GM18951 (cell line): ENCODE results near the gene DBX1.

Experiments
- POLR2A ChIP-seq: IDR thresholded peaks from 4 replicates; pipeline ENCODE4 v1.6.1; 2011; ENCODE audit warnings: mild to moderate bottlenecking; ENCODE audit not compliant: insufficient read length, insufficient read depth; ENCODE audit errors: extremely low read depth
- in situ Hi-C: fragments of 300-500 bp; cut with MboI; formaldehyde crosslinking; loops from one replicate; pipeline ENCODE4 v1.12.0; 2022; ENCODE audit warnings: low sequenced_read_pairs, mixed read lengths, inconsistent platforms; ENCODE audit not compliant: unreplicated experiment

The DBX1 gene

DNA sequence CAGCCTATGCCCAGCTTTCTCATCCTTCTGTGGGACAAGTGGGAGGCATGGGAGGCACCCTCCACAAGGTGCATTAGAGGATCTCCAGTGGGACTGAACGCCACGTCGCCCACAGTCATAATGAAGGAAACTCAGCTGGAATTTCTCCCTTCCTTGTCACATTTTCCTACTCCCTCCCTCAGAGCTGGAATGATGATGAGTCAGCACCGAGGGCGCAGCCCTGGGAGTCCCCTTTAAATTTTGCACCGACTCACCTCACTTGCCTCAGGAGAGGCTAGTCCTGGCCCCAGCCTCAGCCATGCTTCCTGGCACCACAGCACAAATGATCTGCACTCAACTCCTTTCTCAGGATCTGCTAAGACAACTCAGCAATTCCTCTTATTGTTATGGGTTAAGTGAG, 34.3 kb downstream of the DBX1 start:
- TF ChIP-seq POLR2A: no peak
- in situ Hi-C loops: loop anchor here (5.0 to 25.0 kb wide), 2 partner anchors 211 to 486 kb away; no protein-coding TSS in a partner anchor

- in situ Hi-C loops: loop anchor here (25.0 kb wide), 1 partner anchor 160 kb away; no protein-coding TSS in a partner anchor
- TF ChIP-seq POLR2A: no peak
These were observed 38.1 kb downstream of the DBX1 start for GRCh38 chr11:20122131-20122530.

GRCh38 chr11:20120134-20120925, 39.9 kb downstream of the DBX1 start:
- in situ Hi-C loops: loop anchor here (25.0 kb wide), 1 partner anchor 158 kb away; no protein-coding TSS in a partner anchor
- no peak for TF ChIP-seq POLR2A

- no peak for TF ChIP-seq POLR2A
- in situ Hi-C loops: loop anchor here (25.0 kb wide), 1 partner anchor 157 kb away; no protein-coding TSS in a partner anchor
These were observed 41.0 kb downstream of the DBX1 start for GRCh38 chr11:20119315-20119714.

- TF ChIP-seq POLR2A: no peak
- in situ Hi-C loops: loop anchor here (25.0 kb wide), 1 partner anchor 156 kb away; no protein-coding TSS in a partner anchor
These were observed 42.1 kb downstream of the DBX1 start for GRCh38 chr11:20118209-20118608.

- in situ Hi-C loops: loop anchor here (25.0 kb wide), 1 partner anchor 155 kb away; no protein-coding TSS in a partner anchor
- no peak for TF ChIP-seq POLR2A
These were observed 43.0 kb downstream of the DBX1 start for GRCh38 chr11:20117291-20117690.

- in situ Hi-C loops: loop anchor here (25.0 kb wide), 1 partner anchor 155 kb away; no protein-coding TSS in a partner anchor
These were observed 43.5 kb downstream of the DBX1 start for GRCh38 chr11:20116825-20117224.

DNA sequence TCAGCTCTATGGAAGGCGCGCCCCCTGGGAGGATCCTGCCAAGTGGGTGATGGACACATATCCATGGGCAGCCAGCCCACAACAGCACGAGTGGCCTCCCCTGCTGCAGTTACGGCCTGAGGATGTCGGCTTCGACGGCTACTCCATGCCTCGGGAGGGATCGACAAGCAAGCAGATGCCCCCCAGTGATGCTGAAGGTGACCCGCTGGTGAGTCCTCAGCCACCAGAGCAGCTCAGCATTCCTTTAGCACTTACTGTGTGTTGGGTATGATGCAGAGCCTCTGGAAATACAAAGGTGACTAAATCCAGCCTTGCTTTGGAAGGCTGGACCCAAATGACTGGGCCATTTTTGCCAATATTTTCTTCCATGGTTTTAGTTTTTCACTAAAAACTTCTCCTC, 45.7 kb downstream of the DBX1 start:
- in situ Hi-C loops: loop anchor here (25.0 kb wide), 1 partner anchor 152 kb away; no protein-coding TSS in a partner anchor
- no peak for TF ChIP-seq POLR2A

More at GRCh38 chr11:20116825-20117224, 43.5 kb downstream of the DBX1 start:
- TF ChIP-seq POLR2A: no peak

- TF ChIP-seq POLR2A: no peak
- in situ Hi-C loops: loop anchor here (25.0 kb wide), 1 partner anchor 151 kb away; no protein-coding TSS in a partner anchor
These were observed 47.2 kb downstream of the DBX1 start for GRCh38 chr11:20113149-20113438.

- in situ Hi-C loops: loop anchor here (25.0 kb wide), 1 partner anchor 150 kb away; no protein-coding TSS in a partner anchor
- no peak for TF ChIP-seq POLR2A
These were observed 47.8 kb downstream of the DBX1 start for GRCh38 chr11:20112291-20113148.

- no peak for TF ChIP-seq POLR2A
- in situ Hi-C loops: loop anchor here (25.0 kb wide), 1 partner anchor 150 kb away; no protein-coding TSS in a partner anchor
These were observed 48.4 kb downstream of the DBX1 start for GRCh38 chr11:20111871-20112270.

DNA sequence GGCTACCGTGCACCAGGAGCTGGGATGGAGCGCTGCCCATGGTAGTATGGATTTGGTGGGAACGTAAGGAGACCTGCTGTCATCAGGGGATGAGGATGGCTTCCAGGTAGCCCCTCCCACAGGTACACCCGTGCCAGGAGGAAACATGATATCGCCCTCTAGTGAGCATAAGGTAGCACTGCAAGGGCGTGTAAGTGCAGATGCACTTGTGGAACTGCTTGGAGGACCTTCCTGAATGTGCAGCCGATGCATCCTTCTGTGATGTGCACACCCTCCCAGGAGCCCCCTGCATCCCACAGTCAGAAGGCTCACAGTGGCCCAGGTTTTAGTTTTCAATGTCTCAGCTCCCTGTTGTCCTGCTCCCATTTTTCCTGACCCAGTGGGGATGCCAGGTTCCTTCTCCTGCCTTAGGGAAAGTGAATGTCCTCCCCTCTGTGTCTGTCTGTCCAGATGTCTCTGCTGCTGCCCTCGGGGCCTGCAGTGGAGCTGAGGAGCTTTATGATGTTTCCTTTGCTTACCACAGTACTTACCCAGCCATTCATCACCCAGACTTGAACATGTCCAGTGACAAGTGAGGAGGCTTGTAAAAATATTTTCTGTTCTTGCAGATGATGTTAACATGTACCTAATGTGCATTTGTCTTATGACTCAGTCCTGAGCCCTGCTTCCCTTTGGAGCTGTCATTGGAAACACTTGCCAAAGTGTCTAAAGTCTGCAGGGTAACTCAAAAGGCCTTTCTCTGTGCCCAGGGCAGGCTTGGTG, 49.2 kb downstream of the DBX1 start:
- in situ Hi-C loops: loop anchor here (25.0 kb wide), 1 partner anchor 149 kb away; no protein-coding TSS in a partner anchor
- no peak for TF ChIP-seq POLR2A

GRCh38 chr11:20109731-20110445, 50.4 kb downstream of the DBX1 start:
- no peak for TF ChIP-seq POLR2A
- in situ Hi-C loops: loop anchor here (25.0 kb wide), 1 partner anchor 148 kb away; no protein-coding TSS in a partner anchor
